Endothelial cell of umbilical vein (primary cell): ENCODE measurements around the gene NUBPL. TPM values are rescaled to one million over a fixed set of nuclear protein-coding genes. Genes with fewer than 3 reads are reported as not detected.

Source experiments
- BruUV-seq: library from RNA; stranded (reverse); fragments of 400-500 nt; replicated peaks from 2 replicates; lab custom pipeline; 2021; lab: Mats Ljungman, UMichigan
- CTCF ChIA-PET: fragments of 300-600, 350-600 bp; sonication (Branson Sonifier 250); formaldehyde crosslinking; loops from one replicate; lab custom pipeline; 2021; ENCODE audit warnings: antibody characterized with exemption, inconsistent platforms; lab: Charles Lee
- POLR2A ChIA-PET: fragments of 300-600, 350-600 bp; sonication (Branson Sonifier 250); formaldehyde crosslinking; loops from one replicate; lab custom pipeline; 2021; ENCODE audit warnings: antibody characterized with exemption, inconsistent platforms; lab: Charles Lee
- DNase-seq: peaks from one replicate; pipeline ENCODE4 v3.0.0-alpha.2; 2011; ENCODE audit warnings: low read depth, low spot score
- FAIRE-seq: peaks from 2 replicates; lab custom pipeline; 2011; peaks lifted over from hg19 to GRCh38; lab: Jason Lieb, UNC
- H2AFZ ChIP-seq: 2 replicates; pipeline ENCODE4 v1.6.0; 2012; ENCODE audit warnings: low read depth, low read length, control low read depth, inconsistent platforms
- H3K27ac ChIP-seq: 2 replicates; pipeline ENCODE4 v1.5.1; 2011; ENCODE audit warnings: low read depth, mild to moderate bottlenecking, control low read depth, low read length, moderate library complexity; ENCODE audit not compliant: insufficient read depth
- H3K27me3 ChIP-seq, 2 experiments: 2 replicates each; pipeline versions ENCODE4 v1.6.0 to v1.6.1; 2011; ENCODE audit warnings: low read length in 2 of 2, mixed read lengths in 1 of 2; ENCODE audit not compliant: control insufficient read depth in 2 of 2, insufficient read depth in 2 of 2
- H3K36me3 ChIP-seq, 2 experiments: 2 replicates in 1 of 2; 3 replicates in 1 of 2; pipeline ENCODE4 v1.5.1; 2011; ENCODE audit warnings: low read length in 2 of 2, mild to moderate bottlenecking in 1 of 2, moderate library complexity in 1 of 2; ENCODE audit not compliant: control insufficient read depth in 2 of 2, insufficient read depth in 2 of 2; ENCODE audit errors: extremely low read depth in 1 of 2
- H3K4me1 ChIP-seq: 3 replicates; pipeline ENCODE4 v1.5.1; 2011; ENCODE audit warnings: mild to moderate bottlenecking, low read length; ENCODE audit not compliant: control insufficient read depth, insufficient read depth; ENCODE audit errors: extremely low read depth
- H3K4me2 ChIP-seq: 2 replicates; pipeline ENCODE4 v1.6.1; 2011; ENCODE audit warnings: low read length, control low read depth, mixed read lengths; ENCODE audit not compliant: insufficient read depth
- H3K4me3 ChIP-seq, 3 experiments: fragments of 200-600 bp in 1 of 3; sonication (generic), shearing (Covaris generic) in 1 of 3; replicated peaks in 1 of 3; 2 replicates each; pipeline ENCODE4 v1.5.1; 2011 to 2016; ENCODE audit warnings: control low read depth in 3 of 3, low read length in 3 of 3, mild to moderate bottlenecking in 2 of 3, inconsistent platforms in 1 of 3, low read depth in 1 of 3, moderate library complexity in 1 of 3; ENCODE audit not compliant: insufficient read depth in 1 of 3
- H3K79me2 ChIP-seq: 2 replicates; pipeline ENCODE4 v1.6.0; 2012; ENCODE audit warnings: low read length, inconsistent platforms; ENCODE audit not compliant: control insufficient read depth, insufficient read depth
- H3K9ac ChIP-seq: replicated peaks from 2 replicates; pipeline ENCODE3; 2011; ENCODE audit warnings: low read length, control low read depth; ENCODE audit not compliant: insufficient read depth; ENCODE audit errors: extremely low read depth
- H3K9me1 ChIP-seq: replicated peaks from 3 replicates; pipeline ENCODE4 v1.6.0; 2011; ENCODE audit warnings: mild to moderate bottlenecking, low read length; ENCODE audit not compliant: control insufficient read depth, insufficient read depth; ENCODE audit errors: extremely low read depth
- H3K9me3 ChIP-seq: replicated peaks from 2 replicates; pipeline ENCODE4 v1.5.1; 2012; ENCODE audit warnings: low read length, inconsistent platforms; ENCODE audit not compliant: control insufficient read depth, insufficient read depth
- H4K20me1 ChIP-seq: replicated peaks from 2 replicates; pipeline ENCODE3; 2011; ENCODE audit warnings: mild to moderate bottlenecking, low read length; ENCODE audit not compliant: control insufficient read depth, insufficient read depth; ENCODE audit errors: extremely low read depth
- EZH2 ChIP-seq: IDR thresholded peaks from 2 replicates; pipeline ENCODE4 v1.6.1; 2012; ENCODE audit warnings: borderline replicate concordance, low read depth, mild to moderate bottlenecking, moderate library complexity, low read length, inconsistent platforms; ENCODE audit not compliant: severe bottlenecking
- FOS ChIP-seq: IDR thresholded peaks from 2 replicates; pipeline ENCODE4 v1.6.1; 2011; ENCODE audit warnings: mild to moderate bottlenecking, low read length, moderate library complexity, borderline replicate concordance; ENCODE audit not compliant: insufficient read depth
- GATA2 ChIP-seq: IDR thresholded peaks from 2 replicates; pipeline ENCODE4 v1.7.0; 2011; ENCODE audit warnings: low read depth, mild to moderate bottlenecking, moderate library complexity, mixed read lengths, low read length; ENCODE audit not compliant: insufficient read length, insufficient read depth
- JUN ChIP-seq: IDR thresholded peaks from 2 replicates; pipeline ENCODE4 v1.6.1; 2011; ENCODE audit warnings: borderline replicate concordance, low read depth; ENCODE audit not compliant: insufficient read length, insufficient read depth
- MYC ChIP-seq: IDR thresholded peaks from one replicate; pipeline ENCODE4 v1.6.1; 2011; ENCODE audit warnings: mild to moderate bottlenecking, low read depth, low read length
- POLR2A ChIP-seq: IDR thresholded peaks from 2 replicates; pipeline ENCODE4 v1.6.1; 2012; ENCODE audit warnings: low read depth, mild to moderate bottlenecking, control low read depth, low read length
- POLR2AphosphoS5 ChIP-seq: IDR thresholded peaks from 2 replicates; pipeline ENCODE4 v1.6.1; 2012; ENCODE audit warnings: low read depth, mild to moderate bottlenecking, control low read depth, low read length, moderate library complexity; ENCODE audit not compliant: insufficient read depth
- dilution Hi-C: fragments of 300-500 bp; cut with MboI; formaldehyde crosslinking; loops from one replicate; pipeline ENCODE4 v1.15.0; 2019; ENCODE audit warnings: low sequenced_read_pairs; ENCODE audit not compliant: extremely low pct_ligation_motif_present
- intact Hi-C: fragments of 100-400 bp; cut with micrococcal nuclease; formaldehyde crosslinking; loops from one replicate; pipeline ENCODE4 v1.10.0; 2022
- polyA plus RNA-seq, 4 experiments: library from polyadenylated mRNA; depleted of rRNA in 3 of 4; stranded (reverse) in 3 of 4; unstranded in 1 of 4; fragments of >200 nt; gene quantifications; 2 replicates each; pipeline versions ENCODE4 v1.2.1 to v1.2.3, GENCODE V29; 2011 to 2012; ENCODE audit warnings: missing spikeins in 1 of 4
- total RNA-seq: library from RNA; stranded (reverse); gene quantifications from 2 replicates; pipeline ENCODE4 v1.2.3, GENCODE V29; 2021
- TF ChIP-seq, protein P1 (sequence below): IDR thresholded peaks from 2 replicates; pipeline ENCODE4 v1.6.1; 2011; ENCODE audit not compliant: insufficient read depth, insufficient read length
- TF ChIP-seq, protein P2 (sequence below), 2 donors: IDR thresholded peaks; 1 replicate in 1 of 2; 2 replicates in 1 of 2; pipeline ENCODE4 v1.5.1; 2011; ENCODE audit warnings: low read length in 2 of 2, mild to moderate bottlenecking in 2 of 2, moderate library complexity in 2 of 2, control low read depth in 1 of 2, inconsistent platforms in 1 of 2, low read depth in 1 of 2; ENCODE audit not compliant: insufficient read depth in 1 of 2; ENCODE audit errors: extremely low read depth in 1 of 2

Gene NUBPL
- total and polyA plus RNA-seq, 2 donors (not counting 3 experiments of a cell fraction or from before 2014, with no cell fraction given): 2.1 to 12.3 TPM

DNA sequence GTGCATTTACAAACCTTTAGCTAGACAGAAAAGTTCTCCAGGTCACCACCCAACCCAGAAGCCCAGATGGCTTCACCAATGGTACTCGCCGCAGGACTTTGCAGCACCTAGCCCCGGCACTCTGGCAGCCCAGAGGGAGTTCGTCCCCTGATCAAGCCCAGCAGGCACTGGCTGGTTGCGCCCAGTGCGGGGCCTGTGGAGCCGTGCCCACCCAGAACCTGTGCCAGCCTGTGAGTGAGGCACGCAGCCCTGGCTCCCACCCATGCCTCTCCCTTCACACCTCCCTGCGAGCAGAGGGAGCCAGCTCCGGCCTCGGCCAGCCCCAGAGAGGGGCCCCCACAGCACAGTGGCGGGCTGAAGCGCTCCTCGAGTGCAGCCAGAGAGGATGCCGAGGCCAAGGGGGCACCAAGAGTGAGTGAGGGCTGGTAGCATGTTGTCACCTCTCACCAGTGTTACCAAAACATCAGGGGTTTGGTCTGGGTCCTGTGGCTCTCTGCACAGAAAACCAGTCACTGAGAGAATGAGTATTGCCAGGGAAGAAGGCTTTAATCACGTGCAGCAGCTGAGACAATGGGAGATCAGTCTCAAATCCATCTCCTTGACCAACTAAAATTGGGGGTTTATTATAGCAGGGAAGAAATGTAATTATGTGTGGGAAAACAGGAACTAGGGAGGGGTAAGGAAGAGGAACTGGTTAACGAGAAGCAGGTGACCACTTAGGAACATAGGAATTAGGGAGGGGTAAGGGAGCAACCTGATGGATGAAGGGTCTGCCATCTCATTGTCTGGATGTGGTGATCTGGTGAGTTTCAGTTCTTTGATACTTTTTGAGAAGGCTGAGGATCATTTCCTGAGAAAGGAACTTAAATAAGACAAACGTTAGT lies 151.3 kb downstream of the NUBPL start:
- Histone ChIP-seq H3K36me3 (no peaks in the 10 kb centered on the region), H3K9me3 (no peaks in the 10 kb centered on the region), H4K20me1 (no peaks in the 10 kb centered on the region), H3K27ac (no peak overlapping the region), H3K9me1 (no peaks in the 10 kb centered on the region), H3K27me3 (no peaks in the 10 kb centered on the region), H3K4me3 (no peak overlapping the region), H3K79me2 (no peaks in the 10 kb centered on the region), H3K9ac (no peak overlapping the region), H2AFZ (no peak overlapping the region), H3K4me2 (no peak overlapping the region), H3K4me1 (no peaks in the 10 kb centered on the region)
- ChIA-PET CTCF (no interaction called here), POLR2A (no interaction called here)
- intact Hi-C loops (no loop called here), dilution Hi-C loops (no loop called here)
- no TSS peak for BruUV-seq
- no peak for DNase-seq
- TF ChIP-seq JUN (no peak), POLR2AphosphoS5 (no peak), MYC (no peak), POLR2A (no peak), FOS (no peak), GATA2 (no peak), EZH2 (no peak)
- TF ChIP-seq, protein P1, sequence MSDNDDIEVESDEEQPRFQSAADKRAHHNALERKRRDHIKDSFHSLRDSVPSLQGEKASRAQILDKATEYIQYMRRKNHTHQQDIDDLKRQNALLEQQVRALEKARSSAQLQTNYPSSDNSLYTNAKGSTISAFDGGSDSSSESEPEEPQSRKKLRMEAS: no peak
- TF ChIP-seq, protein P2, sequence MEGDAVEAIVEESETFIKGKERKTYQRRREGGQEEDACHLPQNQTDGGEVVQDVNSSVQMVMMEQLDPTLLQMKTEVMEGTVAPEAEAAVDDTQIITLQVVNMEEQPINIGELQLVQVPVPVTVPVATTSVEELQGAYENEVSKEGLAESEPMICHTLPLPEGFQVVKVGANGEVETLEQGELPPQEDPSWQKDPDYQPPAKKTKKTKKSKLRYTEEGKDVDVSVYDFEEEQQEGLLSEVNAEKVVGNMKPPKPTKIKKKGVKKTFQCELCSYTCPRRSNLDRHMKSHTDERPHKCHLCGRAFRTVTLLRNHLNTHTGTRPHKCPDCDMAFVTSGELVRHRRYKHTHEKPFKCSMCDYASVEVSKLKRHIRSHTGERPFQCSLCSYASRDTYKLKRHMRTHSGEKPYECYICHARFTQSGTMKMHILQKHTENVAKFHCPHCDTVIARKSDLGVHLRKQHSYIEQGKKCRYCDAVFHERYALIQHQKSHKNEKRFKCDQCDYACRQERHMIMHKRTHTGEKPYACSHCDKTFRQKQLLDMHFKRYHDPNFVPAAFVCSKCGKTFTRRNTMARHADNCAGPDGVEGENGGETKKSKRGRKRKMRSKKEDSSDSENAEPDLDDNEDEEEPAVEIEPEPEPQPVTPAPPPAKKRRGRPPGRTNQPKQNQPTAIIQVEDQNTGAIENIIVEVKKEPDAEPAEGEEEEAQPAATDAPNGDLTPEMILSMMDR (IDR thresholded peaks at IDR 0.05; ENCODE audit: extremely low read depth in 1 of 2, insufficient read depth in 1 of 2, low read depth in 1 of 2, low read length in 2 of 2): no peak
- no peak for FAIRE-seq
